Duodenal mucosa (tissue), 2 donors: ENCODE results near the gene MYCBP.

Experiments
- H3K27ac ChIP-seq: one replicate; pipeline ENCODE4 v1.7.0; 2013; ENCODE audit warnings: low read depth, low read length
- H3K27me3 ChIP-seq, 2 donors: one replicate each; pipeline ENCODE4 v1.7.0; 2013; ENCODE audit warnings: low read length in 2 of 2, control low read depth in 1 of 2; ENCODE audit not compliant: insufficient read depth in 2 of 2, control insufficient read depth in 1 of 2
- H3K36me3 ChIP-seq, 2 donors: one replicate each; pipeline ENCODE4 v1.7.0; 2013; ENCODE audit warnings: low read length in 2 of 2, control low read depth in 1 of 2; ENCODE audit not compliant: insufficient read depth in 2 of 2, control insufficient read depth in 1 of 2
- H3K4me1 ChIP-seq, 2 donors: one replicate each; pipeline ENCODE4 v1.7.0; 2013; ENCODE audit warnings: low read length in 2 of 2, control low read depth in 1 of 2; ENCODE audit not compliant: insufficient read depth in 2 of 2, control insufficient read depth in 1 of 2
- H3K4me3 ChIP-seq, 2 donors: one replicate each; pipeline ENCODE4 v1.7.0; 2013; ENCODE audit warnings: low read length in 2 of 2, low read depth in 1 of 2
- H3K9ac ChIP-seq, 2 donors: one replicate each; pipeline ENCODE4 v1.7.0; 2013; ENCODE audit warnings: low read length in 2 of 2, low read depth in 1 of 2
- H3K9me3 ChIP-seq, 2 donors: one replicate each; pipeline ENCODE4 v1.7.0; 2013; ENCODE audit warnings: low read length in 2 of 2, control low read depth in 1 of 2; ENCODE audit not compliant: control insufficient read depth in 1 of 2

MYCBP gene

DNA sequence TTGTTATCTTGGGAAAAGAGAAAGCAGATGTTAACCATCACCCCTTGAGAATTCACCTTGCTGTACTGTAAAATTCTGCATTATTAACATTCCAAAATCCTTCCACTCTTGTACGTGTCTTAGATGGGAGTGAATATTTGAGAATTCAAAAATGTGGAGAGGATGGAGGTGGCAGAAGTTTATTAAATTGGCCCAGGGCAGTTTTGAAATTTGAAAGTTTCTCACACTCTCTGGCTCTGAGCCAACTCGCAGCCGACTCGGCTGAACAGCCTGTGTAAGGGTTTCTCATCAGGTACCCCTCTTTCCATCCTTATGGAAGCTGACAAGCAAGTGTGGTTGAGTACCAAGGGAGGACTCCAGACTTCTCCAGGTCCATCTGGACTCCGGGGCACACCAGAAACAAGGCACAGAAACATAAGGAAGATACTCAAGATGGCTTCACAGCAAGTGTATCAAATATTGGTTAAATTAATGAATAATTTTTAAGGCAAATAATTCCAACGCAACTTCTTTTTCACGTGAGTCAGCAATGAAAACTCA lies 58.6 kb downstream of the MYCBP start:
- Histone ChIP-seq H3K36me3 (no peaks in the 10 kb centered on the region), H3K9me3 (no peaks in the 10 kb centered on the region), H3K9ac (no peak overlapping the region), H3K4me3 (no peak overlapping the region), H3K27ac (no peak overlapping the region), H3K27me3 (peaks cover 44% of the 10 kb centered on the region in 2 donors), H3K4me1 (peaks cover 5 to 8% of the 10 kb centered on the region in 2 donors)

DNA sequence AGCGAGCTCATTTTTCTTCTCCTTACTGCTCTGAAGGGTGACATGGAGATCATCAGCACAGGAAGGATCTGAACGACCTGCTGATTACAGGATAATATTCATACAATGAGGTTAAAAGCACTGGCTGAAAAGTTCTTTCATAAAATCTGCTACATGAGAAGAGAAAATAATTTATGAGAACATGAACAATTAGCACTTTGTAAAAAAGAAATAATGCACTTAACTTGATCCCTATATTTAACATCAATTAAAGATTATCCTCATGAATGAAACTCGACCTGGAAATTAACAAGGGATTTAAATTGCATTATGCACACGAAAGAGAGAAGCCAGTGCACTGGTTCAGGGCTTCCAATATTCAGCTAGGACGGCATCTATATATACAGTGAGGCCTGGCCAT lies 60.2 kb downstream of the MYCBP start:
- H3K9ac ChIP-seq: no peak overlapping the region
- no peaks in the 10 kb centered on the region for H3K36me3 ChIP-seq
- peaks cover 0 to 3% of the 10 kb centered on the region in 2 donors for H3K4me1 ChIP-seq
- H3K27ac ChIP-seq: no peak overlapping the region
- H3K4me3 ChIP-seq: no peak overlapping the region
- no peaks in the 10 kb centered on the region for H3K9me3 ChIP-seq
- H3K27me3 ChIP-seq: peaks cover 34 to 44% of the 10 kb centered on the region in 2 donors
